Small intestine (tissue), 7 donors: ENCODE data around the gene IRF4. TPM values are rescaled to one million over a fixed set of nuclear protein-coding genes. Genes with fewer than 3 reads are reported as not detected.
"Not testable (repeated sequence)": the region's sequence is repeated elsewhere in the genome, so short reads cannot be mapped to it uniquely, and the experiment has no call there.

ENCODE experiments used
- DNase-seq, 2 donors: peaks; one replicate each; pipeline versions ENCODE4 v3.0.0 to v3.0.0-alpha.2; 2013
- FAIRE-seq: peaks from 2 replicates; lab custom pipeline; 2012; peaks lifted over from hg19 to GRCh38; lab: Jason Lieb, UNC
- H3K27ac ChIP-seq, 3 donors: one replicate each; pipeline ENCODE4 v1.5.1; 2013; ENCODE audit warnings: low read length in 2 of 3, mild to moderate bottlenecking in 2 of 3, control low read depth in 1 of 3, inconsistent platforms in 1 of 3, low read depth in 1 of 3, moderate library complexity in 1 of 3
- H3K27me3 ChIP-seq, 3 donors: one replicate each; pipeline ENCODE4 v1.6.1; 2013; ENCODE audit warnings: low read length in 3 of 3, inconsistent platforms in 1 of 3; ENCODE audit not compliant: control insufficient read depth in 3 of 3, insufficient read depth in 3 of 3
- H3K36me3 ChIP-seq, 3 donors: one replicate each; pipeline ENCODE4 v1.6.1; 2013; ENCODE audit warnings: low read length in 3 of 3, inconsistent platforms in 1 of 3, low read depth in 1 of 3, mild to moderate bottlenecking in 1 of 3, moderate library complexity in 1 of 3; ENCODE audit not compliant: control insufficient read depth in 3 of 3, insufficient read depth in 2 of 3
- H3K4me1 ChIP-seq, 3 donors: one replicate each; pipeline ENCODE4 v1.6.1; 2013; ENCODE audit warnings: low read length in 2 of 3, inconsistent platforms in 1 of 3, low read depth in 1 of 3, mild to moderate bottlenecking in 1 of 3, moderate library complexity in 1 of 3; ENCODE audit not compliant: control insufficient read depth in 3 of 3, insufficient read depth in 2 of 3
- H3K4me3 ChIP-seq, 3 donors: one replicate each; pipeline ENCODE4 v1.5.1; 2013; ENCODE audit warnings: low read length in 3 of 3, control low read depth in 1 of 3, inconsistent platforms in 1 of 3, low read depth in 1 of 3, mild to moderate bottlenecking in 1 of 3, moderate library complexity in 1 of 3
- H3K9me3 ChIP-seq, 2 donors: one replicate each; pipeline ENCODE4 v1.6.1; 2013; ENCODE audit warnings: low read depth in 1 of 2, low read length in 1 of 2; ENCODE audit not compliant: control insufficient read depth in 2 of 2, insufficient read depth in 1 of 2
- WGBS, 3 donors: extraction: QIAGEN DNeasy Blood & Tissue Kit; methylation state at CpG; one replicate each; pipeline ENCODE4 v1.1.7; 2013; 5-methylcytosine and 5-hydroxymethylcytosine counted together
- polyA plus RNA-seq, 4 donors: library from polyadenylated mRNA; stranded (reverse) in 3 of 4; unstranded in 1 of 4; fragments of 200-250 nt in 3 of 4; fragments of 120-200 nt in 1 of 4; gene quantifications; one replicate each; pipeline versions ENCODE4 v1.2.1 to v1.2.3, GENCODE V29; 2013
- donor health status: healthy with polysubstance abuse.
- donor health status: control.
- donor health status: control.
- donor health status: Bipolar disorder and iron deficiency.
- donor health status: healthy.

IRF4 gene
- polyA plus RNA-seq, 4 donors = 0.16 to 3.5 (median 1.4) TPM; not detected in 1

GRCh38 chr6:415087-415486, 23.5 kb downstream of the IRF4 start:
- Histone ChIP-seq H3K36me3 (no peaks in the 10 kb centered on the region), H3K4me3 (no peak overlapping the region), H3K9me3 (peaks cover 0 to 5% of the 10 kb centered on the region in 2 donors), H3K27ac (no peak overlapping the region), H3K4me1 (no peaks in the 10 kb centered on the region), H3K27me3 (peaks cover 0 to 4% (median 4%) of the 10 kb centered on the region in 3 donors)
- FAIRE-seq (no peak), DNase-seq (no peak)
- WGBS, 3 donors = 96 to 100% (median 96%) methylated on average over 3 of the region's 3 CpGs

GRCh38 chr6:421211-421610, 29.7 kb downstream of the IRF4 start:
- Histone ChIP-seq H3K27ac (no peak overlapping the region), H3K27me3 (peaks cover 0 to 4% (median 0%) of the 10 kb centered on the region in 3 donors), H3K9me3 (peaks cover 0 to 7% of the 10 kb centered on the region in 2 donors), H3K36me3 (no peaks in the 10 kb centered on the region), H3K4me1 (no peaks in the 10 kb centered on the region), H3K4me3 (no peak overlapping the region)
- FAIRE-seq (no peak), DNase-seq (no peak)
- WGBS, 3 donors = 82 to 92% (median 87%) methylated on average over 7 of the region's 7 CpGs

- FAIRE-seq = no peak
- H3K27me3 ChIP-seq = peaks cover 0 to 2% (median 0%) of the 10 kb centered on the region in 3 donors
- H3K27ac ChIP-seq = no peak overlapping the region
- H3K4me1 ChIP-seq = no peaks in the 10 kb centered on the region
- peaks cover 0 to 7% of the 10 kb centered on the region in 2 donors for H3K9me3 ChIP-seq
- whole genome bisulfite sequencing, 3 donors = 39 to 49% (median 48%) methylated on average over 6 of the region's 6 CpGs
- H3K4me3 ChIP-seq = no peak overlapping the region
- no peaks in the 10 kb centered on the region for H3K36me3 ChIP-seq
- peak in 1 of 2 donors; percentile 5 for DNase-seq
Measured at GRCh38 chr6:422433-423054, 31.0 kb downstream of the IRF4 start.

- 88 to 90% (median 88%) methylated on average over 11 of the region's 11 CpGs for WGBS, 3 donors
- Histone ChIP-seq H3K27ac (peak overlapping the region in 1 of 3 donors; percentile 2), H3K27me3 (peaks cover 0 to 2% (median 0%) of the 10 kb centered on the region in 3 donors), H3K4me3 (no peak overlapping the region), H3K36me3 (no peaks in the 10 kb centered on the region), H3K9me3 (peaks cover 0 to 7% of the 10 kb centered on the region in 2 donors), H3K4me1 (no peaks in the 10 kb centered on the region)
- DNase-seq (no peak), FAIRE-seq (no peak)
Measured at GRCh38 chr6:423055-423798, 31.7 kb downstream of the IRF4 start.

- WGBS, 3 donors = 95 to 96% (median 96%) methylated on average over 33 to 39 of the region's 39 CpGs
- DNase-seq (no peak), FAIRE-seq (no peak)
- no peak overlapping the region for H3K27ac ChIP-seq
- peaks cover 0 to 2% (median 0%) of the 10 kb centered on the region in 3 donors for H3K27me3 ChIP-seq
- no peak overlapping the region for H3K4me3 ChIP-seq
- H3K4me1 ChIP-seq = no peaks in the 10 kb centered on the region
- H3K9me3 ChIP-seq = peaks cover 0 to 7% of the 10 kb centered on the region in 2 donors
- no peaks in the 10 kb centered on the region for H3K36me3 ChIP-seq
Measured at GRCh38 chr6:423799-424345, 32.3 kb downstream of the IRF4 start.

GRCh38 chr6:424741-425417, 33.3 kb downstream of the IRF4 start:
- Histone ChIP-seq H3K27ac (no peak overlapping the region), H3K27me3 (peaks cover 0 to 2% (median 0%) of the 10 kb centered on the region in 3 donors), H3K4me3 (no peak overlapping the region), H3K36me3 (no peaks in the 10 kb centered on the region), H3K4me1 (no peaks in the 10 kb centered on the region), H3K9me3 (peaks cover 0 to 7% of the 10 kb centered on the region in 2 donors)
- WGBS, 3 donors = 90 to 92% (median 91%) methylated on average over 25 to 27 of the region's 27 CpGs
- DNase-seq (no peak), FAIRE-seq (no peak)

GRCh38 chr6:425418-425788, 33.9 kb downstream of the IRF4 start:
- not testable (repeated sequence) for H3K36me3 ChIP-seq, H3K9me3 ChIP-seq, H3K4me3 ChIP-seq, FAIRE-seq, H3K27ac ChIP-seq, DNase-seq, H3K4me1 ChIP-seq, H3K27me3 ChIP-seq
- WGBS, 3 donors = 55 to 77% (median 56%) methylated on average over 7 of the region's 7 CpGs

- not testable (repeated sequence) for H3K4me3 ChIP-seq, H3K4me1 ChIP-seq, DNase-seq, H3K36me3 ChIP-seq, H3K27me3 ChIP-seq, FAIRE-seq, H3K9me3 ChIP-seq, H3K27ac ChIP-seq
- WGBS, 3 donors = 95 to 98% (median 97%) methylated on average over 34 to 45 of the region's 45 CpGs
Measured at GRCh38 chr6:426198-426738, 34.7 kb downstream of the IRF4 start.
